ENCODE measurements around the gene IPO5. TPM values are rescaled to one million over a fixed set of nuclear protein-coding genes. Genes with fewer than 3 reads are reported as not detected.

The IPO5 gene
- total RNA-seq, 1 donor from 2014 or later = 154 TPM

DNA sequence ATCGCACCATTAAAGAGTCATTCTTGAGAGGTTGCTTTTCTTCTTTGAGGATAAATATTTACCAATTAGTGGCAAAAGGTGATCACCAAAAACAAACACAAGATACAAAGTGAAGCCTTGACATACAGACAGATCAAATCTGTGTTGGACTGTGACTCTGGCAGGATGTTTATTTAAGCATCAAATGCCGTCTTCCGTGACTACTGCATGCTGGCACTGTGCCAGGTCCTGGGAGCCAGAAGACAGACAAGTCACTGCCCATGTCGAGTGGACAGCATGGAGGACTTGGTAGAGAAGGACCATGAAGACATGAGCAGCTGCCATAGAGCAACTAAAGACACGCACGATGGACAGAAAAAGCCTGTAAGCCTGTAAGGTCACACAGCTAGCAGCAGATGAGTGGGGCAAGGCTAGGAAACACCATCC lies 96.6 kb downstream of the IPO5 start:
- no peaks in the 10 kb centered on the region for H3K9me3 ChIP-seq (ENCODE audit: insufficient read depth, low read depth, low read length)
- TF ChIP-seq, protein P1, sequence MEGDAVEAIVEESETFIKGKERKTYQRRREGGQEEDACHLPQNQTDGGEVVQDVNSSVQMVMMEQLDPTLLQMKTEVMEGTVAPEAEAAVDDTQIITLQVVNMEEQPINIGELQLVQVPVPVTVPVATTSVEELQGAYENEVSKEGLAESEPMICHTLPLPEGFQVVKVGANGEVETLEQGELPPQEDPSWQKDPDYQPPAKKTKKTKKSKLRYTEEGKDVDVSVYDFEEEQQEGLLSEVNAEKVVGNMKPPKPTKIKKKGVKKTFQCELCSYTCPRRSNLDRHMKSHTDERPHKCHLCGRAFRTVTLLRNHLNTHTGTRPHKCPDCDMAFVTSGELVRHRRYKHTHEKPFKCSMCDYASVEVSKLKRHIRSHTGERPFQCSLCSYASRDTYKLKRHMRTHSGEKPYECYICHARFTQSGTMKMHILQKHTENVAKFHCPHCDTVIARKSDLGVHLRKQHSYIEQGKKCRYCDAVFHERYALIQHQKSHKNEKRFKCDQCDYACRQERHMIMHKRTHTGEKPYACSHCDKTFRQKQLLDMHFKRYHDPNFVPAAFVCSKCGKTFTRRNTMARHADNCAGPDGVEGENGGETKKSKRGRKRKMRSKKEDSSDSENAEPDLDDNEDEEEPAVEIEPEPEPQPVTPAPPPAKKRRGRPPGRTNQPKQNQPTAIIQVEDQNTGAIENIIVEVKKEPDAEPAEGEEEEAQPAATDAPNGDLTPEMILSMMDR (IDR thresholded peaks at IDR 0.05; ENCODE audit: insufficient read depth, low read depth, low read length) = no peak
- TF ChIP-seq EZH2 (IDR thresholded peaks at IDR 0.05; ENCODE audit: insufficient read depth, low read length) = no peak
- H3K9ac ChIP-seq (ENCODE audit: low read length) = no peak overlapping the region
- FAIRE-seq = no peak
- H3K36me3 ChIP-seq (ENCODE audit: insufficient read depth, low read length) = no peaks in the 10 kb centered on the region
- H3K4me2 ChIP-seq (ENCODE audit: low read length) = no peak overlapping the region
- no peaks in the 10 kb centered on the region for H3K27me3 ChIP-seq (ENCODE audit: insufficient read depth, low read length)
- no peaks in the 10 kb centered on the region for H3K27me3 Mint-ChIP-seq (ENCODE audit: low read depth, unreplicated experiment)
- H3K36me3 Mint-ChIP-seq (ENCODE audit: low read depth, unreplicated experiment) = peaks cover 2% of the 10 kb centered on the region
- DNase-seq (ENCODE audit: low read depth) = no peak
- H4K20me1 ChIP-seq (ENCODE audit: insufficient read depth, low read length) = no peaks in the 10 kb centered on the region
- peaks cover 6% of the 10 kb centered on the region for H3K9me3 Mint-ChIP-seq (ENCODE audit: unreplicated experiment)
- no peak overlapping the region for H2AFZ ChIP-seq (ENCODE audit: low read depth, low read length)
- H3K27ac Mint-ChIP-seq (ENCODE audit: unreplicated experiment) = no peak overlapping the region
- no peaks in the 10 kb centered on the region for H3K79me2 ChIP-seq (ENCODE audit: insufficient read depth, low read length)
- no peak overlapping the region for H3K4me3 ChIP-seq (ENCODE audit: insufficient read depth, low read depth, low read length)
- no peaks in the 10 kb centered on the region for H3K4me1 ChIP-seq (ENCODE audit: insufficient read depth, low read length)
- H3K4me1 Mint-ChIP-seq (ENCODE audit: low read depth, unreplicated experiment) = no peaks in the 10 kb centered on the region
- no peak overlapping the region for H3K4me3 Mint-ChIP-seq (ENCODE audit: unreplicated experiment)
- H3K27ac ChIP-seq (ENCODE audit: low read depth, low read length) = no peak overlapping the region

DNA sequence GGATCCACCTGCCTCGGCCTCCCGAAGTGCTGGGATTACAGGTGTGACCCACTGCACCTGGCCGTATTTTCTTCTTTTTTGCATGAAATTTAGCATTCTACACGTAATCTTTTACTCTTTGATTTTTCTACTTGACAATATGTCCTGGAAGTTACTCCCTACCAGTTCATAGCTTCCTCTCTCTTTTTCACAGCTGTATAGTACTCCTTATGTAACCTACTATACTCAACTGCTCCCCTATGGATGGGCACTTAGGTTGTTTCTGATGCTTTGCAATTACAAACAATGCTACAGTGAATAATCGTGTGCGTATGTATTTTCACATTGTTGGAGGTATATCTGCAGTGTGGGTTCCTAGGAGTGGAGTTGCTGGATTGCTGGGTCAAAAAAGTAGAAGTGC lies 98.9 kb downstream of the IPO5 start:
- Histone ChIP-seq H3K4me3 (ENCODE audit: insufficient read depth, low read depth, low read length) (no peak overlapping the region), H3K27ac (ENCODE audit: low read depth, low read length) (no peak overlapping the region), H2AFZ (ENCODE audit: low read depth, low read length) (no peak overlapping the region), H3K27me3 (ENCODE audit: insufficient read depth, low read length) (no peaks in the 10 kb centered on the region), H3K4me1 (ENCODE audit: insufficient read depth, low read length) (no peaks in the 10 kb centered on the region), H3K4me2 (ENCODE audit: low read length) (no peak overlapping the region), H3K79me2 (ENCODE audit: insufficient read depth, low read length) (no peaks in the 10 kb centered on the region), H3K36me3 (ENCODE audit: insufficient read depth, low read length) (no peaks in the 10 kb centered on the region), H3K9me3 (ENCODE audit: insufficient read depth, low read depth, low read length) (no peaks in the 10 kb centered on the region), H3K9ac (ENCODE audit: low read length) (no peak overlapping the region), H4K20me1 (ENCODE audit: insufficient read depth, low read length) (no peaks in the 10 kb centered on the region)
- DNase-seq (ENCODE audit: low read depth) = no peak
- Mint-ChIP-seq H3K27me3 (ENCODE audit: low read depth, unreplicated experiment) (peaks cover 7% of the 10 kb centered on the region), H3K4me3 (ENCODE audit: unreplicated experiment) (no peak overlapping the region), H3K27ac (ENCODE audit: unreplicated experiment) (no peak overlapping the region), H3K36me3 (ENCODE audit: low read depth, unreplicated experiment) (peaks cover 2% of the 10 kb centered on the region), H3K4me1 (ENCODE audit: low read depth, unreplicated experiment) (no peaks in the 10 kb centered on the region), H3K9me3 (ENCODE audit: unreplicated experiment) (peaks cover 11% of the 10 kb centered on the region)
- no peak for TF ChIP-seq EZH2 (IDR thresholded peaks at IDR 0.05; ENCODE audit: insufficient read depth, low read length)
- TF ChIP-seq, protein P1 (IDR thresholded peaks at IDR 0.05; ENCODE audit: insufficient read depth, low read depth, low read length) = no peak
- FAIRE-seq = no peak

DNA sequence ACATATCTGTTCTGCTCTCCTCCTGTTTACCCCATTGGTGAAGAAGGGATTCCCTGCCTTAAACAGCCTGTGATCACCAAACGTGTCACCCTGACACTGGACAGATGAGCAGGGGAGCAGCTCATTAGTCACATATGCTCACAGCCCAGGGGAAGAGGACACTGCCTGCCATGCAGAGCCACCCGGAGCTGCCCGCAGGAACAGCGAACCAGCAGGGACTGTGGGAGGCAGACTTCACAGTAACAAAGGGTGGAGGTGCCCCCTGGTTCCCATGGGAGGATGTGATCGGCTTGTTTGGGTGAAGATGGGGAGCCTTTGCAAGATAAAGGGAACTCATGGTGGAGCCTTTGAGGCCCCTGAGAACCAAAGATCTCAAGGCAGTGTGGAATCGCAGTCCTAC lies 100.8 kb downstream of the IPO5 start:
- FAIRE-seq (no peak), DNase-seq (ENCODE audit: low read depth) (no peak)
- H3K27me3 Mint-ChIP-seq (ENCODE audit: low read depth, unreplicated experiment) = peaks cover 7% of the 10 kb centered on the region
- Histone ChIP-seq H3K27me3 (ENCODE audit: insufficient read depth, low read length) (no peaks in the 10 kb centered on the region), H3K9me3 (ENCODE audit: insufficient read depth, low read depth, low read length) (no peaks in the 10 kb centered on the region), H3K4me1 (ENCODE audit: insufficient read depth, low read length) (no peaks in the 10 kb centered on the region), H3K4me3 (ENCODE audit: insufficient read depth, low read depth, low read length) (no peak overlapping the region), H3K9ac (ENCODE audit: low read length) (no peak overlapping the region), H3K4me2 (ENCODE audit: low read length) (no peak overlapping the region), H3K27ac (ENCODE audit: low read depth, low read length) (no peak overlapping the region), H2AFZ (ENCODE audit: low read depth, low read length) (no peak overlapping the region), H4K20me1 (ENCODE audit: insufficient read depth, low read length) (no peaks in the 10 kb centered on the region), H3K79me2 (ENCODE audit: insufficient read depth, low read length) (no peaks in the 10 kb centered on the region), H3K36me3 (ENCODE audit: insufficient read depth, low read length) (no peaks in the 10 kb centered on the region)
- no peak overlapping the region for H3K27ac Mint-ChIP-seq (ENCODE audit: unreplicated experiment)
- peaks cover 2% of the 10 kb centered on the region for H3K36me3 Mint-ChIP-seq (ENCODE audit: low read depth, unreplicated experiment)
- H3K4me1 Mint-ChIP-seq (ENCODE audit: low read depth, unreplicated experiment) = no peaks in the 10 kb centered on the region
- TF ChIP-seq EZH2 (IDR thresholded peaks at IDR 0.05; ENCODE audit: insufficient read depth, low read length) = no peak
- H3K9me3 Mint-ChIP-seq (ENCODE audit: unreplicated experiment) = peaks cover 11% of the 10 kb centered on the region
- no peak overlapping the region for H3K4me3 Mint-ChIP-seq (ENCODE audit: unreplicated experiment)

Data from astrocyte (in vitro differentiated cells and primary cell).